GM10266 (cell line): ENCODE measurements around the gene UNC45A.
"Not testable (repeated sequence)": the region's sequence is repeated elsewhere in the genome, so short reads cannot be mapped to it uniquely, and the experiment has no call there.

Experiments used
- DNase-seq: peaks from one replicate; pipeline ENCODE4 v3.0.0; 2012; ENCODE audit errors: extremely low spot score
- CTCF ChIP-seq: IDR thresholded peaks from 2 replicates; pipeline ENCODE4 v1.5.1; 2012; ENCODE audit warnings: mild to moderate bottlenecking, low read depth; ENCODE audit not compliant: control insufficient read depth, insufficient read depth; ENCODE audit errors: missing control alignments

UNC45A gene

GRCh38 chr15:90906181-90906849, 28.8 kb upstream of the UNC45A start:
- DNase-seq, result no peak
- no peak for TF ChIP-seq CTCF

- DNase-seq, result no peak
- no peak for TF ChIP-seq CTCF
Observed at GRCh38 chr15:90907051-90907660, 27.9 kb upstream of the UNC45A start.

GRCh38 chr15:90907838-90908507, 27.1 kb upstream of the UNC45A start:
- DNase-seq, result no peak
- TF ChIP-seq CTCF, result no peak

GRCh38 chr15:90909449-90909848, 25.6 kb upstream of the UNC45A start:
- DNase-seq, result not testable (repeated sequence)

- DNase-seq, result no peak
- TF ChIP-seq CTCF, result no peak
Observed at GRCh38 chr15:90909976-90910375, 25.1 kb upstream of the UNC45A start.

GRCh38 chr15:90910441-90911301, 24.4 kb upstream of the UNC45A start:
- TF ChIP-seq CTCF, result no peak
- no peak for DNase-seq

GRCh38 chr15:90911302-90911623, 23.8 kb upstream of the UNC45A start:
- TF ChIP-seq CTCF, result no peak
- no peak for DNase-seq
